Femur (tissue), 1 donor: ENCODE measurements around the gene CALB2.

ENCODE experiments used
- DNase-seq: peaks from one replicate; pipeline ENCODE4 v3.0.0-alpha.2; 2017

Gene CALB2

GRCh38 chr16:71399801-71400563 is 41.5 kb downstream of the CALB2 start:
- DNase-seq = no peak

DNA sequence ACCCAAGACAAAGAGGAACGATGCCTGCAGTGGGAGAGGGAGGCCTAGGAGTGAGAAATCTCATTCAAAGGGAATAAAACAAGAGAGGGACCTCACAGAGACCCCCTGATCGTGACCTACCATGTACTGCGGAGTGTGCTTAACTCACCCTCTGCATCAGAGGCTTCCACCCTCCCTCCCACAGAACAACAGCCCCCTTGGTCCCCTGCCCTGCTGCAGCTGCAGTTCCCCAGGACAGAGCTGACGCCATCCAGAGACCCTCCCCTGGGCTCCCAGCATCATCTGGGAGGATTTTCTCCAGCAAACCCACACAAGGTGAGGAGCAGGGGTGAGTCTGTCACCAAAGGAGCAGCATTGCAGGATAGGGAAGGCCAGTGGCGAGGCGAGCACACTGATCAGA is 43.5 kb downstream of the CALB2 start:
- DNase-seq = no peak

GRCh38 chr16:71402674-71403073 is 44.2 kb downstream of the CALB2 start:
- no peak for DNase-seq

- no peak for DNase-seq
These were observed 45.8 kb downstream of the CALB2 start for GRCh38 chr16:71404364-71404763.

- no peak for DNase-seq
These were observed 47.8 kb downstream of the CALB2 start for GRCh38 chr16:71406316-71406715.

DNA sequence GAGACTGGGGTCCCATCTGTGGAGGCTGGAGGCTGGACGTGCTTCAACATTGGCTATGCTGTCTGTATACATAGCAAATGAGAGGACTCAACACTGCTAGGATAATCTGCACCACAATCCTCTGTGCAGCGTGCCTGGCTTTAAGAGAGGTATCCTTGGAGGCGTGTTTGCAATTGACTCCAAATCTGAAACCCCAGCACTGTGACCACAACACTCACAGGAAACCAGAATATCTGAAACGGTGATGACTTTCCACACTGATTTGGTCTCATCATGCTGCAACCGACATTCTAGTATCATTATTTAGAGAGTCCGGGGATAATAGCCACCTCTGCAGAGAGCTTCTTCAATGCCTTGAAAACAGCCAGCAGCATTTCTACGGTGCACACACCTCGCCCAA is 48.2 kb downstream of the CALB2 start:
- no peak for DNase-seq

DNA sequence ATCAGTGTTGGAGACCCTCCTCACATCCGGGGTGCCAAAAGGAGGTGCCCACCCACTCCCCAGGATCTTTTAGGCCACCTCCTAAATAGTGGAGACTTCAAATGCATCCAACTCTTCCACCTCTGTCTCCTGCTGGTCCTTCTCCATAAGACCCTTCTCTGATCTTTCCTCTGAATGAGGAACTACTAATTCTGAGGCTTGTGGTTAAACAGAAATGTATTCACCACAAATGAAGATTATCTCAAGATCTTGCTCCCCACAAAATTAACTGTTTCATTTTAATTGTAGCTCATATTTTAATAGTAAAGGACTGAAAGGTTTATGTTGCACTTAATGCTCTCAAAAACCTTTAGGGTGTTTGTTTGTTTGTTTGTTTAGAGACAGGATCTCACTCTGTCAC is 49.2 kb downstream of the CALB2 start:
- no peak for DNase-seq

- DNase-seq = no peak
These were observed 50.0 kb downstream of the CALB2 start for GRCh38 chr16:71408536-71408935.

DNA sequence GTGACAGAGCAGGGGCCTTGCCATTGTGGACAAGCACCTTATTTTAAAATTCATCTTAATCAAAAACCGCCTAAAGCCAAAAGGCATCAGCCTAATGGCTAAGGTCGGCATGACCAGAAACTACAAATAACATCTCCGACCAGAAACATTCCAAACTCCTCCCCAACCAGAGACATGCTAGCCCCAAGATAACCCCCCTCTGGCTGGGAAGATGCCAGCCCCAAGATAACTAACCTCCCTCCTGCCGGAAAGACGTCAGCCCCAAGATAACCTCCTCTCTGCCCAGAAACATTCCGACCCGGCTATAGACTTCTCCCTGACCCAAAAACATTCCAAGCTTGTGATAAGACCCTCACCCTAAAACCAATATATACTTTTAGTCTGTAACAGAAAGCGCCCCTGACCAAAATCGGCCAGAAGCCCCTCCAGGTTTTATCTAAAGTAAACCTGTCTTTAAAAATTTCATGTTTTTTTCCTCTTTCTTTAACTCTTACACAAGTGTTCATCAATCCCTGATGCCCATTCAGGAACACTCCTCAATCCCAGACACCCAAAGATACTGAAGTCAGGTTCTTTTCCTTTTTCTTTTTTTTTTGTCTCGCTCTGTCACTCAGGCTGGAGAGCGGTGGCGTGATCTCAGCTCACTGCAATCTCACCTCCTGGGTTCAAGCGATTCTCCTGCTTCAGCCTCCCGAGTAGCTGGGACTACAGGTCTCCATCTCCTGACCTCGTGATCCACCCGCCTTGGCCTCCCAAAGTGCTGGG is 50.7 kb downstream of the CALB2 start:
- DNase-seq = no peak

- DNase-seq = no peak
These were observed 51.6 kb downstream of the CALB2 start for GRCh38 chr16:71410146-71410545.

DNA sequence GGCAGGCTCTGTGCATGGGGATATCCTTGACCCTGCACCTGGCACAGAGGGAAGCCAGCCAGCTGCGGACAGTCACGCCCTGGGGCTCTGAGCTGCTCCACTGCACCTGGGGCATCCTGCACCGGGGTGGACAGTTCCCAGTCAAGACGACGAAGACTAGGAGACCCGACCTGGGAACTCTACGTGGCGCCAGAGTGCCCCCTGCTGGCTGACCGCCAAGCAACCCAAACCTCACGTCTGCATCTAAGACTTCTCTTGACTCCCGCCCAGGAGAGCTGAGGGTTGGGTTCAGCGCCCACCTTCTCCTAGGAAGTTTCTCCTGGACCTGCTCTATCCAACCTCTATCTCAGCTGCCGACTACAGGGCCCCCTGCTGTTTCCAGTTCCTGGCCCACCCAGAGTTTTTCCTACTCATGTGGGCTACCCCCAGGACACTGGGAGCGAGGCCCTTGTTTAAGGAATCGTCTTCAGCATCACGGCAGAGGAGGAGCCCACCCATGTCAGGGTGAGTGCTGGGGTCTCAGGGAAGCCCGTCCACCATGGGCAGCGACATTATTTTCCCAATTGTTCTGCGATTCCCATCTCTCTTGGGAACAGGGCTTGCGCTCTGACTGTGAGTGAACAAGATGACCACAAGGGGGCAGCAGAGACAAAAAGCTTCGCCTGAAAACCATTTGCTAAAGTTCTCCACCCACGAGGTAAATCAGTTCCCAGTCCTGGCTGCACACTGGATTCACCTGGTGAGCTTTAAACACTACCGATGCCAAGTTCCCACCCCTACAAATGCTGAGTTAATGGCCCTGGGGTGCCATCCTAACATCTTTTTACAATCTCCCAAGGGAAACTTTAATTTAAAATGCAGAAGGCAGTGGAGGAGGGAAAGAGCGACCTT is 54.0 kb downstream of the CALB2 start:
- DNase-seq = peak; percentile 67

GRCh38 chr16:71413341-71413740 is 54.8 kb downstream of the CALB2 start:
- no peak for DNase-seq

DNA sequence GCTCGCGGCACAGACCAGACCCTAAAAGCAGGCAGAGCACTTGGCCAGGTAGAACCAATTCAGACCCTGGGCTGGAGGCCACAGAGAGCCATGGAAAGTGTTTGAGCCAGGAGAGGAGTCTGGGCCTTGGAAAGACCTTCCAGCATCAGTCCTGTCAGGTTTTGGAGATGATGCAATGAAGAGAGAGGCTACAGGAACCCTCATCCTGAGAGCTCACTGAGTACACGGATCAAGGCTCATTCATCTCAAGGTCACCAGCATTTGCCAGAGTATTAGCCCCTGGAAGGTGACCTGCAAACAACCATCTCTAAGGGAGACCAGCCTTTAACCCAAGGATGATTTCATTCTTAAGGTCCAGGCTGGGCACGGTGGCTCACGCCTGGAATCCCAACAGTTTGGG is 55.5 kb downstream of the CALB2 start:
- DNase-seq = no peak

DNA sequence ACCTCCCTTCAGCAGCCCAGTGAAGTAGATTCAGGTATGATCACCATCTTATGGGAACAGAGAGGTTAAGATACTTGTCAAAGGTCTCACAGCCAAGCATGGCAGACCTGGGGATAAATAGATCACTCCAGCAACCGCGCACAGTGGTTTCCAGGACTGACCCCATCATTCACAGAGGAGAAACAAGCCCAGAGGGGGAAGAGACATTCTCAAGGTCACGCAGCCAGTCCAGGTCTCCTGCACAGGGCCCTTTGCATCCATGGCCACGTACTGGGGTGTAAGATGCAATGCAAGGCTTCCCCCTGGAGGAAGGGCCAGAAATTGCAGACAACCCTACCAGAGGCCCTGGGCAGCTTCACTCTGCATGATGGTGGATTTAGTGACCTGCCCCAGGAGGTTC is 63.4 kb downstream of the CALB2 start:
- DNase-seq = no peak

DNA sequence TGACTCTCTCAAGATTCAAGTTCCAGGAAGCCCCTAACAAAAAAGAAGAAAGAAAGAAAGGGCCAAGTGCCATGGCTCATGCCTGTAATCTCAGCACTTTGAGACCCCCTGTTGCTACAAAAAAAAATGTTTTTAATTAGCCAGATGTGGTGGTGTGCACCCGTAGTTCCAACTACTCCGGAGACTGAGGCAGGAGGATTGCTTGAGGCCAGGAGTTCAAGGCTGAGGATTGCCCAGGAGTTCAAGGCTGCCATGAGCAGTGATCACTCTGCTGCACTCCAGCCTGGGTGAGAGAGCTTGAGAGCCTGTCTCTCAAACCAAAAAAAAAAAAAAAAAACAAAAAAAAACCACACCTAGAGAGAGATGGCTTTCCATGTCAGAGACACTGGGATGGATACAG is 64.5 kb downstream of the CALB2 start:
- no peak for DNase-seq

GRCh38 chr16:71423865-71424264 is 65.3 kb downstream of the CALB2 start:
- DNase-seq = no peak

DNA sequence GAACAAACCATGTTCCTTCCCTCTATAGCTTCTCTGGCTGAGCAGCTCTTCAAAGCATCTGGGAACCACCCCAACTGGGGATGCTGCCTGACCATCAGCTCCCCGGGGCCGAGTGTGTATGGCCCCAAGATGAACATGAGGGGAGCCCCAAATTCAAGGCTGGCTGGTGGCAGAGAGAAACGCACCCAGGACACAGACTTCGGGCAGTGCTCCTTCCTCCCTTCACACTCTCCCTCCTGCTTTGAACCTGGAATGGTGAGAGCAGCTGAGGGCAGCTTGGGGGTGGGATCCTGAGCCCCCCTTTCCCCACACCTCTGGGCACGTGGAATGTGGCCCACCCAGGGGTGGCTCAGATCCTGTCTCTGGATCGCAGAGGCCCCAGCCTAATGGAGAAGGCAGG is 66.1 kb downstream of the CALB2 start:
- no peak for DNase-seq

- no peak for DNase-seq
These were observed 67.2 kb downstream of the CALB2 start for GRCh38 chr16:71425746-71426068.

- no peak for DNase-seq
These were observed 67.8 kb downstream of the CALB2 start for GRCh38 chr16:71426069-71426879.

DNA sequence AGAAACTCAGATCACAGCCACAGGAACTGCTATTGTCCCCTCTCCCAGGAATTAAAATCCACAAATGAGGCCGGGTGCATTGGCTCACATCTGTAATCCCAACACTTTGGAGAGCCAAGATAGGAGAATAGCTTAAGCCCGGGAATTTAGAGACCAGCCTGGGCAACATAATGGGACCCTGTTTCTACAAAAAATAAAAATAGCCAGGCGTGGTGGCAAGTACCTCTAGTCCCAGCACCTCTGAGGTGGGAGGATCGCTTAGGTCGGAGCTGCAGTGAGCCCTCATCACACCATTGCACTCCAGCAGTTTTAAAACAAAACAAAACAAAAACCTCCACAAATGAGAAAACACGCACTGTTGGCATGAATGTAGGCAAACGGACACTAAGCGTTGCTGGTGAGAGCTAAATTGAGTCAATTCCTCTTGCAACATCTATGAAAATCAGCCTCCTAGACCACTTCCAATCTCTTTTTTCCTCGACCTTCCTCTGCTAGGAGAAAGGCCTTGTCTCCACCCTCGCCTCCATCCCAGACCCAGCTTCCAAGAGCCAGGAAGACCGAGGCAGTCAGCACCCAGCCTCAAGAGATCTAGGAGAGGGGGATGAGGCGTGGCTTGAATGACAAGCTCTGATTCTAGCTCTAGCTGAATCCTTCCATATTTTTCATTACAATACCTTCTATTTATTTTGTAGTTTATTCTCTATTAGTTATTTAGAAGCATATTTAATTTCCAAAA is 68.5 kb downstream of the CALB2 start:
- no peak for DNase-seq

DNA sequence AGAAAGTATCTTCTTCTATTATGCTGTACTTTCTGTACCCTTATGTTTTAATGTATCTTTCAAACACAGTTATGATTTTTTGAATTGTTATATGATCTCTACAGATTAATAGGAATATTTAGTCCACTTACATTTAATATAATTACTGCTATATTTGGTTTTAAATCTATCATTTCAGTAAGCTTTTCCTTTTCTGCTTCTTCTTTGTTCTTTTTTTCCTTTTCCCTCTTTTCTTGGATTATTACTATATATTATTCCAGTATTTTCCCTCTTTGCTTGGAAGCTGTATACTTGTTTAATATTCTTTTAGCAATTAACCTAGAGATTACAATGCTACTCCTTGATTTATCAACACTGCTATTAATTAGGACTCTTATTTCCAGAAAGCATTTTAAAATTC is 69.9 kb downstream of the CALB2 start:
- DNase-seq = no peak

DNA sequence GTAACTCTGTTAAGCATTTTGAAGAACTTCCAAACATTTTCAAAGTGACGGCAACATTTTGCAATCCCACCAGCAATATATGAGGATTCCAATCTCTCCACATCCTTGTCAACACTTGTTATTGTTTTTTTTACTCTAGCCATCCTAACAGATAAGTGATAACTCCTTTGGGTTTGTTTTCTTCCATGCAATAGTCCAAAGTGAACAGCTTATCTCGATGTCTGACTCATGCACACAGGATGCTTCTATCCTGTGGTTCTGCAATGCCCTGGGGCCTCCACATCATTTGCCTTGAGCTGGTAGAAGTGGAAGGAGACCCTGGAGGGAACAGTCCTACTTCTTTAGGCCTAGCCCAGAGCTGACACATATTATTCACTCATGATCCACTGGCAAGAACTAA is 70.4 kb downstream of the CALB2 start:
- no peak for DNase-seq
